H1 (cell line): ENCODE results near the gene RDH12. TPM values are rescaled to one million over a fixed set of nuclear protein-coding genes. Genes with fewer than 3 reads are reported as not detected.

Experiments
- CTCF ChIA-PET: fragments of 300-600 bp; sonication (Branson Sonifier 250); formaldehyde crosslinking; loops from one replicate; lab custom pipeline; 2021; ENCODE audit not compliant: partially characterized antibody; lab: Charles Lee
- POLR2A ChIA-PET: fragments of 300-600 bp; sonication (Branson Sonifier 250); formaldehyde crosslinking; loops from one replicate; lab custom pipeline; 2021; ENCODE audit warnings: inconsistent platforms; ENCODE audit not compliant: partially characterized antibody; lab: Charles Lee
- DNase-seq, 2 experiments: peaks; one replicate each; pipeline versions ENCODE4 v3.0.0 to v3.0.0-alpha.2; 2010 to 2022; ENCODE audit warnings: low spot score in 2 of 2, low read depth in 1 of 2, mixed read lengths in 1 of 2
- FAIRE-seq: peaks from 2 replicates; lab custom pipeline; 2011; peaks lifted over from hg19 to GRCh38; lab: Jason Lieb, UNC
- H2AFZ ChIP-seq: 2 replicates; pipeline ENCODE4 v1.8.1; 2012; ENCODE audit warnings: low read length, inconsistent platforms
- H2AK5ac ChIP-seq: 2 replicates; pipeline ENCODE4 v1.6.1; 2013; ENCODE audit warnings: low read depth, low read length
- H2BK120ac ChIP-seq: replicated peaks from 2 replicates; pipeline ENCODE3; 2013; ENCODE audit warnings: low read depth, low read length, inconsistent platforms
- H2BK12ac ChIP-seq: 2 replicates; pipeline ENCODE4 v1.6.1; 2013; ENCODE audit warnings: low read depth, low read length
- H2BK15ac ChIP-seq: 2 replicates; pipeline ENCODE4 v1.6.1; 2013; ENCODE audit warnings: low read length
- H2BK20ac ChIP-seq: 2 replicates; pipeline ENCODE4 v1.6.1; 2013; ENCODE audit warnings: low read length
- H2BK5ac ChIP-seq: 2 replicates; pipeline ENCODE4 v1.6.1; 2013; ENCODE audit warnings: low read depth, low read length
- H3K14ac ChIP-seq: 2 replicates; pipeline ENCODE4 v1.6.1; 2013; ENCODE audit warnings: inconsistent platforms; ENCODE audit not compliant: insufficient read length
- H3K18ac ChIP-seq: 2 replicates; pipeline ENCODE4 v1.6.1; 2013; ENCODE audit warnings: low read length; ENCODE audit errors: extremely low read depth
- H3K23ac ChIP-seq: 2 replicates; pipeline ENCODE4 v1.6.1; 2013; ENCODE audit warnings: inconsistent platforms; ENCODE audit not compliant: insufficient read length
- H3K23me2 ChIP-seq: 2 replicates; pipeline ENCODE4 v1.6.1; 2013; ENCODE audit warnings: low read depth, low read length
- H3K27ac ChIP-seq: 2 replicates; pipeline ENCODE4 v1.6.1; 2011; ENCODE audit warnings: low read depth, low read length, inconsistent platforms
- H3K27me3 ChIP-seq, 4 experiments: replicated peaks in 1 of 4; 1 replicate in 1 of 4; 2 replicates in 3 of 4; pipeline versions ENCODE4 v1.6.1 to v1.8.1; 2011 to 2013; ENCODE audit warnings: low read length in 3 of 4, mild to moderate bottlenecking in 3 of 4, inconsistent platforms in 2 of 4, mixed read lengths in 2 of 4, moderate library complexity in 1 of 4; ENCODE audit not compliant: control insufficient read depth in 3 of 4, insufficient read depth in 3 of 4; ENCODE audit errors: extremely low read depth in 1 of 4
- H3K36me3 ChIP-seq, 4 experiments: 2 replicates each; pipeline versions ENCODE4 v1.6.1 to v1.8.1; 2011 to 2013; ENCODE audit warnings: mild to moderate bottlenecking in 4 of 4, low read length in 3 of 4, moderate library complexity in 2 of 4, control low read depth in 1 of 4, inconsistent platforms in 1 of 4; ENCODE audit not compliant: insufficient read depth in 4 of 4, control insufficient read depth in 2 of 4
- H3K4ac ChIP-seq: replicated peaks from 2 replicates; pipeline ENCODE3; 2013; ENCODE audit warnings: low read length, low read depth, mixed read lengths, inconsistent platforms; ENCODE audit not compliant: insufficient read length
- H3K4me1 ChIP-seq, 4 experiments: replicated peaks in 1 of 4; 1 replicate in 1 of 4; 2 replicates in 3 of 4; pipeline versions ENCODE4 v1.6.1 to v1.8.1; 2011 to 2013; ENCODE audit warnings: low read length in 3 of 4, inconsistent platforms in 2 of 4, mixed read lengths in 1 of 4; ENCODE audit not compliant: insufficient read depth in 4 of 4, control insufficient read depth in 3 of 4
- H3K4me2 ChIP-seq, 2 experiments: 2 replicates each; pipeline versions ENCODE4 v1.6.1 to v1.8.1; 2011 to 2013; ENCODE audit warnings: low read depth in 2 of 2, low read length in 2 of 2, control low read depth in 1 of 2, inconsistent platforms in 1 of 2, mild to moderate bottlenecking in 1 of 2; ENCODE audit not compliant: insufficient read depth in 1 of 2
- H3K4me3 ChIP-seq, 4 experiments: fragments of 200-600, 300-600 bp in 1 of 4; sonication (generic), shearing (Covaris generic), sonication (Bioruptor Twin) in 1 of 4; 2 replicates each; pipeline versions ENCODE4 v1.5.1 to v1.8.1; 2011 to 2016; ENCODE audit warnings: low read length in 4 of 4, low read depth in 3 of 4, control low read depth in 2 of 4, inconsistent platforms in 2 of 4, mild to moderate bottlenecking in 2 of 4, mixed read lengths in 1 of 4, moderate library complexity in 1 of 4; ENCODE audit not compliant: insufficient read depth in 2 of 4; ENCODE audit errors: extremely low read depth in 1 of 4
- H3K56ac ChIP-seq: replicated peaks from 2 replicates; pipeline ENCODE3; 2013; ENCODE audit warnings: low read depth, mild to moderate bottlenecking, mixed read lengths, low read length, inconsistent platforms; ENCODE audit not compliant: insufficient read length
- H3K79me1 ChIP-seq: 2 replicates; pipeline ENCODE4 v1.6.1; 2013; ENCODE audit warnings: low read depth, low read length, control low read depth
- H3K79me2 ChIP-seq, 2 experiments: 2 replicates each; pipeline versions ENCODE4 v1.6.1 to v1.8.1; 2012 to 2013; ENCODE audit warnings: low read length in 2 of 2, mild to moderate bottlenecking in 2 of 2, inconsistent platforms in 1 of 2; ENCODE audit not compliant: insufficient read depth in 2 of 2, control insufficient read depth in 1 of 2
- H3K9ac ChIP-seq, 4 experiments: replicated peaks in 1 of 4; 1 replicate in 1 of 4; 2 replicates in 3 of 4; pipeline versions ENCODE4 v1.6.1 to v1.8.1; 2011 to 2013; ENCODE audit warnings: low read depth in 3 of 4, low read length in 3 of 4, control low read depth in 2 of 4, mild to moderate bottlenecking in 2 of 4, moderate library complexity in 2 of 4, inconsistent platforms in 1 of 4; ENCODE audit errors: extremely low read depth in 1 of 4
- H3K9me3 ChIP-seq, 2 experiments: 2 replicates each; pipeline versions ENCODE4 v1.6.1 to v1.8.1; 2012 to 2013; ENCODE audit warnings: mild to moderate bottlenecking in 2 of 2, moderate library complexity in 2 of 2, control low read depth in 1 of 2, inconsistent platforms in 1 of 2, low read depth in 1 of 2, low read length in 1 of 2, mixed read lengths in 1 of 2; ENCODE audit not compliant: insufficient read depth in 2 of 2
- H4K20me1 ChIP-seq, 2 experiments: replicated peaks in 1 of 2; 2 replicates each; pipeline versions ENCODE3 to v1.8.1; 2011 to 2013; ENCODE audit warnings: inconsistent platforms in 2 of 2, low read length in 2 of 2, mild to moderate bottlenecking in 1 of 2; ENCODE audit not compliant: insufficient read depth in 2 of 2, control insufficient read depth in 1 of 2
- H4K5ac ChIP-seq: 2 replicates; pipeline ENCODE4 v1.6.1; 2013; ENCODE audit warnings: low read length, low read depth, mixed read lengths, inconsistent platforms; ENCODE audit not compliant: insufficient read length
- H4K8ac ChIP-seq: 2 replicates; pipeline ENCODE4 v1.8.0; 2013; ENCODE audit warnings: mild to moderate bottlenecking, moderate library complexity, low read length, inconsistent platforms; ENCODE audit not compliant: insufficient read depth; ENCODE audit errors: extremely low read depth
- H4K91ac ChIP-seq: replicated peaks from 2 replicates; pipeline ENCODE3; 2013; ENCODE audit warnings: low read length, mixed read lengths, inconsistent platforms; ENCODE audit not compliant: insufficient read length
- PHF8 ChIP-seq: fragments of 200-600 bp; sonication (generic); conservative IDR thresholded peaks from 2 replicates; pipeline ENCODE4 v1.7.1; 2012; ENCODE audit warnings: low read depth, mild to moderate bottlenecking, inconsistent platforms, low read length, moderate library complexity
- RAD21 ChIP-seq, 2 experiments: IDR thresholded peaks in 1 of 2; conservative IDR thresholded peaks in 1 of 2; 2 replicates each; pipeline ENCODE4 v1.6.1; 2011; ENCODE audit warnings: low read depth in 2 of 2, low read length in 2 of 2, improper control_type of control experiment in 1 of 2, inconsistent platforms in 1 of 2, mild to moderate bottlenecking in 1 of 2, moderate library complexity in 1 of 2
- ZNF274 ChIP-seq: IDR thresholded peaks from 2 replicates; pipeline ENCODE4 v1.7.0; 2012; ENCODE audit warnings: low read length, borderline replicate concordance; ENCODE audit errors: extremely low read depth
- WGBS, 2 experiments: shearing (Covaris generic) in 1 of 2; methylation state at CpG; one replicate each; pipeline versions ENCODE4 v1.1.6 to v1.1.7; 2013 to 2015; ENCODE audit warnings: low lambda C conversion rate in 2 of 2, mixed read lengths in 2 of 2, inconsistent platforms in 1 of 2, low coverage in 1 of 2, missing lambda C conversion rate in 1 of 2; ENCODE audit not compliant: insufficient replicate concordance in 2 of 2, insufficient coverage in 1 of 2, insufficient read length in 1 of 2; ENCODE audit errors: extremely low coverage in 1 of 2, missing lambda C conversion rate in 1 of 2; 5-methylcytosine and 5-hydroxymethylcytosine counted together
- polyA plus RNA-seq, 7 experiments: library from polyadenylated mRNA; depleted of rRNA in 3 of 7; stranded (reverse) in 5 of 7; unstranded in 2 of 7; fragments of >200 nt in 5 of 7; fragments of 200-250 nt in 2 of 7; gene quantifications; 1 replicate in 5 of 7; 2 replicates in 1 of 7; 4 replicates in 1 of 7; pipeline versions ENCODE4 v1.2.1 to v1.2.3, GENCODE V29; 2011 to 2013; ENCODE audit warnings: missing spikeins in 2 of 7, mixed read lengths in 2 of 7
- total RNA-seq: library from RNA; stranded (reverse); fragmentation: NEBNext Ultra II Directional; extraction: Animal tissue kit (Norgen Biotek cat#: 25700); gene quantifications from 2 replicates; pipeline ENCODE4 v1.2.1, GENCODE V29; 2021

Gene RDH12
- total and polyA plus RNA-seq, 2 of the 8 experiments (the other 6 are each of a cell fraction or from before 2014, with no cell fraction given) = 1.2 to 1.5 TPM

- Histone ChIP-seq H3K9ac (no peak overlapping the region), H2AFZ (no peak overlapping the region), H4K5ac (no peak overlapping the region), H3K4ac (no peak overlapping the region), H4K91ac (no peak overlapping the region), H3K27ac (no peak overlapping the region), H3K36me3 (peaks cover 20 to 87% (median 72%) of the 10 kb centered on the region in 4 experiments; a peak in 7 of 8 replicates), H2BK5ac (no peak overlapping the region), H2BK12ac (no peak overlapping the region), H3K23me2 (no peaks in the 10 kb centered on the region), H3K23ac (no peak overlapping the region), H3K14ac (no peak overlapping the region), H4K20me1 (peaks cover 0 to 5% of the 10 kb centered on the region in 2 experiments), H3K18ac (no peak overlapping the region), H3K4me1 (no peaks in the 10 kb centered on the region), H2BK20ac (no peak overlapping the region), H3K79me2 (no peaks in the 10 kb centered on the region), H3K9me3 (no peaks in the 10 kb centered on the region), H3K4me2 (no peak overlapping the region), H3K27me3 (no peaks in the 10 kb centered on the region), H4K8ac (no peak overlapping the region), H2BK120ac (no peak overlapping the region), H2BK15ac (no peak overlapping the region), H3K56ac (no peak overlapping the region), H3K4me3 (no peak overlapping the region), H3K79me1 (no peaks in the 10 kb centered on the region), H2AK5ac (no peak overlapping the region)
- 71% methylated on average over 4 of the region's 4 CpGs; no CpG with 5 or more reads in 1 of the 2 experiments for WGBS, 2 experiments
- DNase-seq = no peak
- TF ChIP-seq RAD21 (IDR thresholded peaks at IDR 0.05 in 1 of 2, conservative IDR thresholded peaks at IDR 0.05 in 1 of 2; ENCODE audit: low read depth in 2 of 2, low read length in 2 of 2) = no peak
- no peak for TF ChIP-seq ZNF274
- no peak for TF ChIP-seq PHF8
- ChIA-PET POLR2A (interaction anchor here (1.1 kb wide), 1 partner anchor 13 kb away, joined by 4 read pairs; no protein-coding TSS in a partner anchor), CTCF (interaction anchor here (1.1 kb wide), 1 partner anchor 72 kb away, joined by 3 read pairs; no protein-coding TSS in a partner anchor)
- FAIRE-seq = no peak
Measured at GRCh38 chr14:67776653-67777322, 75.1 kb downstream of the RDH12 start.
